ENCODE data around the gene CDKN1B. TPM values are rescaled to one million over a fixed set of nuclear protein-coding genes. Genes with fewer than 3 reads are reported as not detected.

CDKN1B gene
- total RNA-seq, 6 experiments from 2014 or later, result 18.3 to 28.6 (median 24.5) TPM

- Histone ChIP-seq H3K27ac (peak overlapping the region; percentile 98 to 100 (median 99)), H3K27me3 (no peaks in the 10 kb centered on the region), H3K4me1 (peaks cover 0 to 47% (median 16%) of the 10 kb centered on the region in 4 donors), H3K36me3 (peaks cover 0 to 19% (median 5%) of the 10 kb centered on the region in 4 donors), H3K4me3 (peak overlapping the region; percentile 68 to 84 (median 77)), H3K9me3 (no peaks in the 10 kb centered on the region)
- ATAC-seq, result peak in 1 of 4 donors; percentile 1
- DNase-seq, result no peak
- 0% methylated on average over 8 of the region's 9 CpGs for WGBS (ENCODE audit: insufficient coverage, low coverage, low lambda C conversion rate, missing lambda C conversion rate)
- no peak for TF ChIP-seq CTCF (IDR thresholded peaks at IDR 0.05)
- TF ChIP-seq POLR2A (IDR thresholded peaks at IDR 0.05), result no peak
- intact Hi-C loops (cut with DNase I), result no loop called here
Measured at GRCh38 chr12:12718381-12718759, 1.2 kb downstream of the CDKN1B start.

- no peak for DNase-seq
- Histone ChIP-seq H3K27ac (peak overlapping the region; percentile 98 to 100 (median 99)), H3K4me3 (peak overlapping the region; percentile 68 to 84 (median 77)), H3K27me3 (no peaks in the 10 kb centered on the region), H3K9me3 (no peaks in the 10 kb centered on the region), H3K4me1 (peaks cover 0 to 47% (median 16%) of the 10 kb centered on the region in 4 donors), H3K36me3 (peaks cover 0 to 19% (median 5%) of the 10 kb centered on the region in 4 donors)
- TF ChIP-seq CTCF (IDR thresholded peaks at IDR 0.05), result no peak
- TF ChIP-seq POLR2A (IDR thresholded peaks at IDR 0.05), result no peak
- 0% methylated on average over 14 of the region's 14 CpGs for WGBS (ENCODE audit: insufficient coverage, low coverage, low lambda C conversion rate, missing lambda C conversion rate)
- ATAC-seq, result no peak
- intact Hi-C loops (cut with DNase I), result no loop called here
Measured at GRCh38 chr12:12718853-12719252, 1.7 kb downstream of the CDKN1B start.

GRCh38 chr12:12719496-12719895 is 2.3 kb downstream of the CDKN1B start:
- peak in 1 of 4 donors; percentile 4 for ATAC-seq
- H3K4me1 ChIP-seq, result peaks cover 0 to 43% (median 16%) of the 10 kb centered on the region in 4 donors

GRCh38 chr12:12720052-12720451 is 2.9 kb downstream of the CDKN1B start:
- H3K36me3 ChIP-seq, result peaks cover 0 to 19% (median 5%) of the 10 kb centered on the region in 4 donors
- TF ChIP-seq CTCF (IDR thresholded peaks at IDR 0.05) (no peak), POLR2A (IDR thresholded peaks at IDR 0.05) (no peak)
- intact Hi-C loops (cut with DNase I), result no loop called here
- H3K4me3 ChIP-seq, result peak overlapping the region; percentile 68 to 84 (median 77)
- ATAC-seq, result no peak
- DNase-seq, result no peak
- H3K4me1 ChIP-seq, result peaks cover 0 to 43% (median 16%) of the 10 kb centered on the region in 4 donors
- 38% methylated on average over 4 of the region's 4 CpGs for WGBS (ENCODE audit: insufficient coverage, low coverage, low lambda C conversion rate, missing lambda C conversion rate)
- H3K9me3 ChIP-seq, result no peaks in the 10 kb centered on the region
- peak overlapping the region; percentile 98 to 100 (median 99) for H3K27ac ChIP-seq
- H3K27me3 ChIP-seq, result no peaks in the 10 kb centered on the region

More at GRCh38 chr12:12719496-12719895, 2.3 kb downstream of the CDKN1B start:
- Histone ChIP-seq H3K27ac (peak overlapping the region; percentile 98 to 100 (median 99)), H3K9me3 (no peaks in the 10 kb centered on the region), H3K27me3 (no peaks in the 10 kb centered on the region), H3K4me3 (peak overlapping the region; percentile 68 to 84 (median 77)), H3K36me3 (peaks cover 0 to 19% (median 5%) of the 10 kb centered on the region in 4 donors)
- no peak for DNase-seq
- TF ChIP-seq CTCF (IDR thresholded peaks at IDR 0.05) (no peak), POLR2A (IDR thresholded peaks at IDR 0.05) (peak; percentile 28)
- 18% methylated on average over 3 of the region's 3 CpGs for WGBS (ENCODE audit: insufficient coverage, low coverage, low lambda C conversion rate, missing lambda C conversion rate)
- intact Hi-C loops (cut with DNase I), result no loop called here

All from right lobe of liver (tissue), 6 donors.